Cardiac muscle cell (in vitro differentiated cells and primary cell): ENCODE data around the gene AEN. TPM values are rescaled to one million over a fixed set of nuclear protein-coding genes. Genes with fewer than 3 reads are reported as not detected.
A peak's percentile ranks its signal among the peaks of the same experiment; 100 is the strongest.

Source experiments
- DNase-seq, 2 donors: peaks; one replicate each; pipeline versions ENCODE4 v3.0.0 to v3.0.0-alpha.2; 2010 to 2017; ENCODE audit warnings: low read depth in 1 of 2, low spot score in 1 of 2
- H3K27ac ChIP-seq: fragments of 200-600 bp; sonication (generic); 2 replicates; pipeline ENCODE4 v1.5.1; 2016
- H3K27me3 ChIP-seq: fragments of 200-600 bp; sonication (generic); 2 replicates; pipeline ENCODE4 v1.6.0; 2016; ENCODE audit warnings: control low read depth
- H3K36me3 ChIP-seq: fragments of 200-600 bp; sonication (generic); 2 replicates; pipeline ENCODE4 v1.5.1; 2016; ENCODE audit warnings: control low read depth
- H3K4me1 ChIP-seq: fragments of 200-600 bp; sonication (generic); 2 replicates; pipeline ENCODE4 v1.8.1; 2017; ENCODE audit warnings: low read depth, mild to moderate bottlenecking, mixed run types
- H3K4me3 ChIP-seq: fragments of 200-600 bp; sonication (generic); 2 replicates; pipeline ENCODE4 v1.5.1; 2016; ENCODE audit warnings: mild to moderate bottlenecking
- H3K9me3 ChIP-seq: fragments of 200-600 bp; sonication (generic); 2 replicates; pipeline ENCODE4 v1.5.1; 2017; ENCODE audit warnings: low read depth, mild to moderate bottlenecking, control low read depth
- CTCF ChIP-seq: IDR thresholded peaks from 2 replicates; pipeline ENCODE4 v1.5.1; 2012; ENCODE audit warnings: low read depth, mild to moderate bottlenecking, low read length
- polyA plus RNA-seq: library from polyadenylated mRNA; unstranded; fragments of >200 nt; fragmentation: Nextera tagmentation; extraction: Ambion mirVana; gene quantifications from 2 replicates; pipeline ENCODE4 v1.2.1, GENCODE V29; 2016
- total RNA-seq: library from RNA; depleted of rRNA; stranded (reverse); fragments of >200 nt; gene quantifications from 2 replicates; pipeline ENCODE4 v1.2.3, GENCODE V29; 2016

The AEN gene
- total and polyA plus RNA-seq, 2 experiments from 2014 or later: 20.9 to 53.6 TPM

GRCh38 chr15:88604381-88605188 is 16.6 kb upstream of the AEN start:
- no peaks in the 10 kb centered on the region for H3K9me3 ChIP-seq
- no peak overlapping the region for H3K27ac ChIP-seq
- no peak for TF ChIP-seq CTCF
- peak overlapping the region; percentile 19 for H3K4me3 ChIP-seq
- peaks cover 79% of the 10 kb centered on the region for H3K27me3 ChIP-seq
- peaks cover 13% of the 10 kb centered on the region for H3K4me1 ChIP-seq
- peak in 1 of 2 donors; percentile 20 for DNase-seq
- H3K36me3 ChIP-seq: no peaks in the 10 kb centered on the region

- Histone ChIP-seq H3K9me3 (no peaks in the 10 kb centered on the region), H3K4me3 (peak overlapping the region; percentile 19), H3K4me1 (peaks cover 13% of the 10 kb centered on the region), H3K36me3 (no peaks in the 10 kb centered on the region), H3K27me3 (peaks cover 80% of the 10 kb centered on the region), H3K27ac (no peak overlapping the region)
- peak; percentile 50 to 93 for DNase-seq
- TF ChIP-seq CTCF: no peak
These were observed 15.7 kb upstream of the AEN start for GRCh38 chr15:88605189-88606069.

- Histone ChIP-seq H3K9me3 (no peaks in the 10 kb centered on the region), H3K36me3 (no peaks in the 10 kb centered on the region), H3K4me3 (no peak overlapping the region), H3K27me3 (peaks cover 85% of the 10 kb centered on the region), H3K4me1 (peaks cover 13% of the 10 kb centered on the region), H3K27ac (no peak overlapping the region)
- DNase-seq: no peak
- TF ChIP-seq CTCF: no peak
These were observed 14.9 kb upstream of the AEN start for GRCh38 chr15:88606070-88606794.

GRCh38 chr15:88607951-88608350 is 13.2 kb upstream of the AEN start:
- Histone ChIP-seq H3K36me3 (no peaks in the 10 kb centered on the region), H3K9me3 (no peaks in the 10 kb centered on the region), H3K27me3 (peaks cover 71% of the 10 kb centered on the region), H3K27ac (no peak overlapping the region), H3K4me3 (no peak overlapping the region), H3K4me1 (peaks cover 13% of the 10 kb centered on the region)
- no peak for DNase-seq
- no peak for TF ChIP-seq CTCF

GRCh38 chr15:88608607-88609181 is 12.4 kb upstream of the AEN start:
- Histone ChIP-seq H3K4me3 (no peak overlapping the region), H3K27ac (no peak overlapping the region), H3K4me1 (peaks cover 13% of the 10 kb centered on the region), H3K9me3 (no peaks in the 10 kb centered on the region), H3K27me3 (peaks cover 64% of the 10 kb centered on the region), H3K36me3 (no peaks in the 10 kb centered on the region)
- no peak for DNase-seq
- TF ChIP-seq CTCF: no peak
